MM.1S (cell line): ENCODE results near the gene TAC3.
"Not testable (repeated sequence)": the region's sequence is repeated elsewhere in the genome, so short reads cannot be mapped to it uniquely, and the experiment has no call there.

Source experiments
- DNase-seq: peaks from one replicate; pipeline ENCODE4 v3.0.0-alpha.2; 2015
- H2AFZ ChIP-seq: fragments of 300-600 bp; sonication (generic); 2 replicates; pipeline ENCODE4 v1.6.0; 2016; ENCODE audit warnings: antibody characterized with exemption, low read length
- H3F3A ChIP-seq: fragments of 300-600 bp; sonication (generic); 2 replicates; pipeline ENCODE4 v1.6.1; 2016; ENCODE audit warnings: mild to moderate bottlenecking, antibody characterized with exemption, low read length, moderate library complexity, mixed read lengths; ENCODE audit not compliant: insufficient read depth
- H3K27ac ChIP-seq: fragments of 300-600 bp; sonication (generic); 2 replicates; pipeline ENCODE4 v1.5.1; 2016; ENCODE audit warnings: mild to moderate bottlenecking, low read length
- H3K27me3 ChIP-seq: fragments of 300-600 bp; sonication (generic); replicated peaks from 2 replicates; pipeline ENCODE4 v1.6.0; 2016; ENCODE audit warnings: low read length; ENCODE audit not compliant: insufficient read depth
- H3K36me3 ChIP-seq: fragments of 300-600 bp; sonication (generic); replicated peaks from 2 replicates; pipeline ENCODE4 v1.6.1; 2016; ENCODE audit warnings: mild to moderate bottlenecking, low read length, mixed read lengths; ENCODE audit not compliant: insufficient read depth
- H3K4me1 ChIP-seq: fragments of 300-600 bp; sonication (generic); 2 replicates; pipeline ENCODE4 v1.6.1; 2016; ENCODE audit warnings: low read length, mixed read lengths
- H3K4me2 ChIP-seq: fragments of 300-600 bp; sonication (generic); 2 replicates; pipeline ENCODE4 v1.6.0; 2016; ENCODE audit warnings: low read depth, low read length
- H3K4me3 ChIP-seq: fragments of 300-600 bp; sonication (generic); 2 replicates; pipeline ENCODE4 v1.5.1; 2016; ENCODE audit warnings: low read length, mixed read lengths
- H3K79me2 ChIP-seq: fragments of 300-600 bp; sonication (generic); 2 replicates; pipeline ENCODE4 v1.6.1; 2016; ENCODE audit warnings: mixed run types, low read length, mixed read lengths
- H3K9ac ChIP-seq: fragments of 300-600 bp; sonication (generic); 2 replicates; pipeline ENCODE4 v1.6.1; 2016; ENCODE audit warnings: low read length, mixed read lengths
- H3K9me2 ChIP-seq: fragments of 300-600 bp; sonication (generic); replicated peaks from 2 replicates; pipeline ENCODE4 v1.6.1; 2016; ENCODE audit warnings: mild to moderate bottlenecking, low read length, mixed read lengths; ENCODE audit not compliant: insufficient read depth
- H3K9me3 ChIP-seq: fragments of 300-600 bp; sonication (generic); replicated peaks from 2 replicates; pipeline ENCODE4 v1.6.1; 2016; ENCODE audit warnings: mild to moderate bottlenecking, low read length, mixed read lengths; ENCODE audit not compliant: insufficient read depth
- H4K20me1 ChIP-seq: fragments of 300-600 bp; sonication (generic); 2 replicates; pipeline ENCODE4 v1.6.1; 2016; ENCODE audit warnings: mild to moderate bottlenecking, low read length, moderate library complexity, mixed read lengths; ENCODE audit not compliant: insufficient read depth
- CTCF ChIP-seq: fragments of 300-600 bp; sonication (generic); IDR thresholded peaks from 2 replicates; pipeline ENCODE4 v1.5.1; 2016; ENCODE audit warnings: antibody characterized with exemption, low read length, mixed read lengths
- EZH2 ChIP-seq: fragments of 300-600 bp; sonication (generic); optimal IDR thresholded peaks from 2 replicates; pipeline ENCODE3; 2017; ENCODE audit warnings: low read depth, mild to moderate bottlenecking, antibody characterized with exemption, low read length, mixed read lengths
- EZH2phosphoT487 ChIP-seq: fragments of 300-600 bp; sonication (generic); IDR thresholded peaks from 2 replicates; pipeline ENCODE4 v1.6.1; 2018; ENCODE audit warnings: antibody characterized with exemption, low read length

Gene TAC3

GRCh38 chr12:56979628-56980027, 36.7 kb downstream of the TAC3 start:
- Histone ChIP-seq H3K4me3 (no peak overlapping the region), H3K27me3 (no peaks in the 10 kb centered on the region), H3K36me3 (no peaks in the 10 kb centered on the region), H3K4me1 (peaks cover 11% of the 10 kb centered on the region), H3K9me2 (no peaks in the 10 kb centered on the region), H3K79me2 (no peaks in the 10 kb centered on the region), H3F3A (no peaks in the 10 kb centered on the region), H3K9ac (no peak overlapping the region), H3K9me3 (no peaks in the 10 kb centered on the region), H3K27ac (peak overlapping the region; percentile 19; the same call in 1 of the 2 replicates), H2AFZ (no peak overlapping the region), H4K20me1 (no peaks in the 10 kb centered on the region), H3K4me2 (no peak overlapping the region)
- peak; percentile 51 for DNase-seq
- TF ChIP-seq CTCF = no peak
- no peak for TF ChIP-seq EZH2phosphoT487
- no peak for TF ChIP-seq EZH2

- Histone ChIP-seq H3K27ac (no peak overlapping the region), H3K4me3 (no peak overlapping the region), H3K9ac (no peak overlapping the region), H3K79me2 (no peaks in the 10 kb centered on the region), H3K9me2 (no peaks in the 10 kb centered on the region), H3K27me3 (no peaks in the 10 kb centered on the region), H3K4me2 (no peak overlapping the region), H2AFZ (no peak overlapping the region), H3K4me1 (peaks cover 11% of the 10 kb centered on the region), H3F3A (no peaks in the 10 kb centered on the region), H3K36me3 (no peaks in the 10 kb centered on the region), H4K20me1 (no peaks in the 10 kb centered on the region), H3K9me3 (no peaks in the 10 kb centered on the region)
- TF ChIP-seq CTCF = no peak
- no peak for TF ChIP-seq EZH2phosphoT487
- TF ChIP-seq EZH2 = no peak
- DNase-seq = no peak
These were observed 37.8 kb downstream of the TAC3 start for GRCh38 chr12:56978397-56979138.

GRCh38 chr12:56977361-56977760, 39.0 kb downstream of the TAC3 start:
- H3K79me2 ChIP-seq, H3K4me3 ChIP-seq, H2AFZ ChIP-seq, H3K4me2 ChIP-seq, H3K9ac ChIP-seq, H3K9me3 ChIP-seq, DNase-seq, H3K27ac ChIP-seq, H3K9me2 ChIP-seq, H4K20me1 ChIP-seq, H3K36me3 ChIP-seq, H3F3A ChIP-seq, H3K27me3 ChIP-seq: not testable (repeated sequence)
- peaks cover 11% of the 10 kb centered on the region for H3K4me1 ChIP-seq

- DNase-seq, H3K4me1 ChIP-seq, H3K9me2 ChIP-seq, H3K4me2 ChIP-seq, H2AFZ ChIP-seq, H3K4me3 ChIP-seq, H3K9ac ChIP-seq, H4K20me1 ChIP-seq, H3K27ac ChIP-seq, H3K79me2 ChIP-seq, H3K27me3 ChIP-seq, H3K36me3 ChIP-seq, H3K9me3 ChIP-seq, H3F3A ChIP-seq: not testable (repeated sequence)
These were observed 42.1 kb downstream of the TAC3 start for GRCh38 chr12:56974224-56974623.

GRCh38 chr12:56968910-56969309, 47.4 kb downstream of the TAC3 start:
- H3K27ac ChIP-seq, H3K9ac ChIP-seq: not testable (repeated sequence)

GRCh38 chr12:56965997-56966642, 50.2 kb downstream of the TAC3 start:
- not testable (repeated sequence) for H2AFZ ChIP-seq, H3K9me3 ChIP-seq, H3K4me2 ChIP-seq, H3F3A ChIP-seq, H3K9ac ChIP-seq, H3K9me2 ChIP-seq, H3K36me3 ChIP-seq, H3K79me2 ChIP-seq, H3K4me1 ChIP-seq, DNase-seq, H3K4me3 ChIP-seq, H3K27ac ChIP-seq, H3K27me3 ChIP-seq, H4K20me1 ChIP-seq

More at GRCh38 chr12:56968910-56969309, 47.4 kb downstream of the TAC3 start:
- not testable (repeated sequence) for H2AFZ ChIP-seq, H3K4me1 ChIP-seq, DNase-seq, H3K36me3 ChIP-seq, H3K9me2 ChIP-seq, H3K9me3 ChIP-seq, H3F3A ChIP-seq, H3K27me3 ChIP-seq, H3K79me2 ChIP-seq, H3K4me2 ChIP-seq, H3K4me3 ChIP-seq, H4K20me1 ChIP-seq
